H1 (cell line): ENCODE results near the gene NT5M. TPM values are rescaled to one million over a fixed set of nuclear protein-coding genes. Genes with fewer than 3 reads are reported as not detected.

Experiments
- CBX5 ChIP-seq: fragments of 300-800, 300-1000 bp; sonication (generic); IDR thresholded peaks from 2 replicates; pipeline ENCODE4 v1.7.1; 2016; ENCODE audit warnings: antibody characterized with exemption, low read length, low read depth
- SIRT6 ChIP-seq: IDR thresholded peaks from one replicate; pipeline ENCODE4 v1.7.1; 2012; ENCODE audit warnings: low read length, inconsistent platforms
- polyA plus RNA-seq, 7 experiments: library from polyadenylated mRNA; depleted of rRNA in 3 of 7; stranded (reverse) in 5 of 7; unstranded in 2 of 7; fragments of >200 nt in 5 of 7; fragments of 200-250 nt in 2 of 7; gene quantifications; 1 replicate in 5 of 7; 2 replicates in 1 of 7; 4 replicates in 1 of 7; pipeline versions ENCODE4 v1.2.1 to v1.2.3, GENCODE V29; 2011 to 2013; ENCODE audit warnings: missing spikeins in 2 of 7, mixed read lengths in 2 of 7
- total RNA-seq: library from RNA; stranded (reverse); fragmentation: NEBNext Ultra II Directional; extraction: Animal tissue kit (Norgen Biotek cat#: 25700); gene quantifications from 2 replicates; pipeline ENCODE4 v1.2.1, GENCODE V29; 2021

Gene NT5M
- total and polyA plus RNA-seq, 2 of the 8 experiments (the other 6 are each of a cell fraction or from before 2014, with no cell fraction given), result 7.6 to 18.2 TPM

DNA sequence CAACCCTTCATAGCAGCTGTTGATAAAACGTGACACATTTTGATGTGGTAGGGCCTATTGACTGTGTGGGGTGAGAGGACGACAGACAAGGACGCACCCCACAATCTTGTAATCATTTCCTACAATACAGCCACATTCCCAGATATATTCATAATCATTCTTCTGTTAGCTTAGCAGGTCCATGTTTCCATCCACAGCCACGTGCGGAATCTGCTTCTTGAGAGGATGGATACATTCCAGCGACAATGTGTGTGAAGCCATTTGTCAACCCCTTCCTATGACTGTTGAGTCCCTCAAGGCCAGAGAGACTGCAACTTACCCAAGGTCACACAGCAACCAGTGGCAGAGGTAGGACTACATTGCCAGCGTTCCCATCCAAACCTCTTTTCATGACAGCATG lies 13.5 kb upstream of the NT5M start (continued):
- TF ChIP-seq SIRT6 (no peak), CBX5 (no peak)
